HG02642 (cell line): Measurements from ENCODE around the gene KLHL3.

Source experiments
- ATAC-seq: cut with Tn5 transposase; IDR thresholded peaks from one replicate; pipeline ENCODE4 v1.9.1; 2021; ENCODE audit warnings: mild to moderate bottlenecking; ENCODE audit not compliant: unreplicated experiment, poor library complexity

The KLHL3 gene

DNA sequence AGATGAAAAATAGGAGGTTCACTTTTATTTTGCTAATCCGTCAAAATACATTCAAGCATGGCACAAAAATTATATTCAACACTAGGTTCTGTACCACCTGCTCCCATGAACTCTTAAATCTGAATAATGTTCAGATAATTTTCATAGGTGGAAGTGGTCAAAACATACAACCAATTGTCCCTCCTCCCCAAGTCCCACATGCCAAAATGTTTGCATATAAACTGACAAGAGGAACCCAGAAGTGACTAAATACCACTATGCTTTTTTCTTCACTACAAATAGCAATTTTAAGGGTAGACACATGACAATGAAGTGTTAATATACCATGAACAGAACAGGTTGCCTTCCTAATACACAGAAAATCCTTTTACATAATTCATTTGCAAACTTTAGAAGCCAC, 14.5 kb upstream of the KLHL3 start:
- ATAC-seq: no peak

DNA sequence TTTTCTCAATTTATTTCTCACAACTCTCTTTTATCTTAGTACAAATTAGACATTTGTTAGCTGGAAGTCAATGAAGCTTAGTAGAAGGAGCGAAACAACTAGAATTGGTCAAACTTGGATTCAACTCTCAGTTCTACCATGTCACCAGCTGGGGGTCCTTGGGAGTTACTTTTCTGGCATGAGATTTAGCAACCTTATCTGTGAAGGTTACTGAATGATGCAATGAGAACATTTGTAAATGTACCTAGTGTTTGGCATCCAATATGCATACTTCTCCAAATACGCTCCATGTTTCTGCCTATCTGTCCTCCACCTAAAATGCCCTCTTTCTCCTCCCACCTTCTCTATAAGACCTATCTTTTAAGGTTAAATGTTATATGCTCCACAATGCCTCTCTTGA, 12.0 kb upstream of the KLHL3 start:
- no peak for ATAC-seq

DNA sequence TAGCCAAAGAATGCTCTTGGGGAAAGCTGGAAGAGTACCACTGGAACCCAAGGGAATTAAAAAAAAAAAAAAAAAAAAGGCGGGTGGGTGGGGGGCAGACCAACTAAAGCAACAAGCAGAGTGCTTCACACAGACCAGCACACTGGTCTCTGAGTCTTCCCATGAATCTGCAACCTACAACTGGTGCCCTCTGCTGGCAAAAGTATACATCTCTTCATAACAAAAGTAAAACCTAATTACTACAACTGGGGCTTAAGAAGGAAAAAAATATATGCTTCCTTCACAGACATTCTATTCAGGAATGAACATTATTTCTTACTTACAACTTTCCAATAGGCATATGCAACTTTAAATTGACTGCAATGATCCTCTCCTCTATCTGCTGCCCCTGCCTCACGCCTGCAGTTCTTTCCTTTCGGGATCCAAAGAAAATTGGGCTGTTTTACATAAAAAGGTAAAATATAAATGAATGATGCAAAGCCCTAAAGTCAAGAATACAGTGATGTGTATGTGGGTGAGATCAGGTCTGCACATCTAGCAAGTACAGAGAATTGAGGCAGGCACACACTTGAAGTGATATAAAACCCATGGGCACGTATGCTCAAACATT, 7.2 kb upstream of the KLHL3 start:
- ATAC-seq: peak; percentile 66

DNA sequence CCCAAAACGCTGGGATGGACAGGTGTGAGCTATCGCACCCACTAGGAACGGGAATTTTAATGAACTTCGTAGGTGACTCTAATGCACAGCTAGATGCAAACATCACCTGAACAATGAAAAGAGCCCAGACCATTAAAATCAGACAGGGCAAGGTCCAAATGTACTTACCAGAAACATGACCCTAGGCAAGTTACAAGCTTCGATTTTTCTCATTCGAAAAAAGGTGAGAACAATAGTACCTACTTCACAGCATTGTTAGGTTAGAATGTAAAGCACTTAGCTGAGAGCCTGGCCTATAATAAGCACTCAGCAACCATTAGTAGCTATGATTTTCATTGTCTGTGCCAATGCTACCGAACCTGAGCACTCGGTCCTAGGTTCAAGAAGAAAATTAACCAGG, 5.8 kb upstream of the KLHL3 start:
- no peak for ATAC-seq

DNA sequence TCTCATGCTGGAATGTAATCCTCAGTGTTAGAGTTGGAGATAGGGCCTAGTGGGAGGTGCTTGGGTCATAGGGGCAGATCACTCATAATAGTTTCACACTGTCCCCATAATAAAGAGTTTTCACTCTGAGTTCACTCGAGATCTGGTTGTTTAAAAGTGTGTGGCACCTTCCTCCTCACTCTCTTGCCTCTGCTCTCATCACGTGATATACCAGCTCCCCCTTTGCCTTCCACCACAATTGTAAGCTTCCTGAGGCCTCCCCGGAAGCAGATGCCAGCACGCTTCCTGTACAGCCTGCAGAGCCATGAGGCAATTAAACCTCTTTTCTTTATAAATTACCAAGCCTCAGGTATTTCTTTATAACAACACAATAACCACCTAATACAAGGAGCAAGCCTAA, 3.8 kb upstream of the KLHL3 start:
- no peak for ATAC-seq

DNA sequence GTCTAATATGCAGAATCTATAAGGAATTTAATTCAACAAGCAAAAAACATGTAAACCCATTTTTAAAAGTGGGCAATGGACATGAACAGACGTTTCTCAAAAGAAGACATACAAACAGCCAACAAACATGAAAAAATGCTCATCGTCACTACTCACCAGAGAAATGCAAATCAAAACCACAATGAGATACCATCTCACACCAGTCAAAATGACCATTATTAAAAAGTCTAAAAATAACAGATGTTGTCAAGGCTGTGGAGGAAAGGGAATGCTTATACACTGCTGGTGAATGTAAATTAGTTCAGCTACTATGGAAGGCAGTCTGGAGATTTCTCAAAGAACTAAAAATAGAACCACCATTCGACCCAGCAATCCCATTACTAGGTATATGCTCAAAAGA, 3.1 kb upstream of the KLHL3 start:
- ATAC-seq: no peak

DNA sequence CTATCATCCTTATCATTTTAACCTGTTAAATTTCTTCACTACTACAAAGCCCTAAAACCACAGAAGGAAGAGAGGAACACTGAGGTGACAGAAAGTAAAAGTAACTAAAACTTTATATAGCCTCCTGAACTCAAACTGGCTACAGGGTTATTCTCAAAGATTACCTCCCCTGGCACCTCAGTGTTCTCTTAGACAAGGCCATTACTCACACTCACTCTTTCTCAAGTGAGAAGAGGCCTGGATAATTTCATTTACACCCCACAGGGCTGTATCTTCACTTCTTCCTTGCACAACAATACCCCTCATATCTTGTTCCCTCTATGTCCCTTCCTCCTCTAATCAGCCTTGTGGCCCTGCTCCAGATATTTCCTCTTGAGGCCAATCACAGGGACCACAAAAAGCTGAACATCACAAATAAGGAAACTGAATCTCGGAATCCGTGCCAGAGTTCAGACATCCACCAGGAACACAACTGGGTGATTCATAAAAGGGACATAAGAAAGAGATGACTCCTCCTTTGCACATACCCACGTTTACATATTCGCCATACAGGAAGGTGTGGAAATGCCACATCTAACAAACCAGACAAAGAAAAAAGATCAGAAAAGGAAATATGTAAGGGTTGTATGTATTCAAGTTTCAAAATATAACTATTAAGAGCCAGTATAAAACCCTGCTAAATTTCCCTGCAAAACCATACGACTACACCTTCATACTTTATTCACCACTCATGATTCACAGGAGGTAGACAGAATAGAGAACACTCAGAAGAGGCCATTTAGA, 1.7 kb upstream of the KLHL3 start:
- no peak for ATAC-seq

DNA sequence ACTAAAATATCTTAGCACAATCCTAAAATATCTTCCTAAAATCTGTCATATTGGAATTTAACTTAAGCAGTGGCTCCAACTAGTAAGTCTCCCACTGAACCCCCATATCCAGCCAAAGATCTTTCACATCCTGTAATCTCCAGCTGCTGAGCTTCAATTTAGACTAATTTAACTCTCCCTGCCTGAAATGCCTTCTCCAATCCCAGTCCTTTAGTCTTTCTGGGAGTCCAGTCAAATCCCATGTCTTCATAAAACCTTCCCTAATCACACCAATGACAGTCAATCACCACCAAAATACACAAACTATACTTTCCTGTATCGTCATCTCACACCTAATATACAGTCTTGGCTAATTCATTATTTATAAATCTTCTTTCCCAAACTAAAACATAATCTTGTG, 607 bp upstream of the KLHL3 start:
- no peak for ATAC-seq

DNA sequence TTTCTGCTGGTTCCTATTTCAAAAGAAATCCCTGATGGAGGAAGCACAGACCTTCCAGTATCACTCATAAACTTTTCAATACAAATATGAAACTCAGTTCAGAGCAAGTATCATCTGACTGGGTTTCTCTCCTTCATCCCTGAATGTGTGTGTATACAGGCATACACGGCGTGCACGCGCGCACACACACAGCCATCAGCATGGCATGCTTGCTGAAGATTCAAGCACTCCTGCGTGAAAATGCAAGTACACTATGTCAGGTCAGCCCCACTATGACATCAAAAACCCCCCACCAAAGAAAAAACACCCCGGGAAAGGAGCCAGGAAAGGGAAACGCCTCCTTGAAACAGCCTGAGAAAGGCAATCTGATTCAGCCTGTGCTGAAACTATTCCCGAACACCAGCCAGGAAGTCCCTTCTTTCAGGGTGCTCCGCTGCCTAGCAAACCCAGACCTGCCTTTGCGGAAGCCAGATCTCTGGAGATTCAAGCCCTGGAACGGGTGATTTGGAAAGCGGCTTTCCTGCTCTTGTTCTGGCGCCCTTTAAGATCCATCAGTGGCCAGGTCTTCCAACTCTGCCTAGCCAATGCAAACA, 831 bp downstream of the KLHL3 start:
- peak; percentile 31 for ATAC-seq

DNA sequence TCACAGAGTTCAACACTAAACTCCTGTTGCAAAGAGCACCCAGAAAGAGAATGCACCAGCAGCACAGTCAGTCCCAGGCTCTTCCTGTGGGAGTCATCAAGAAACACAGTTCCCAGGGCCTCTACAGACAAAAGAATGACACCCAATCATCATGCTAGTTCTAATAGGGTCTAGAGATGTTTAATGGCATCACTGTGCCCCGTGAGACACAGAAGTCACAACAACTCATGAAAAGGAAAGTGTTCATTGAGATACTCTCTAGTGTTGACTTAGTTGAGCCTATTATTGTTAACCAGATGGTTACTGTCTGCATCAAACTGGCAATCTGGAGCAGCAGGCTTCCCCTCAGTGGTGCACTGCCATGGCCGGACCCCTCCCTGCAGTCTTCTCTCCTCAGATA, 1.6 kb downstream of the KLHL3 start:
- ATAC-seq: no peak

DNA sequence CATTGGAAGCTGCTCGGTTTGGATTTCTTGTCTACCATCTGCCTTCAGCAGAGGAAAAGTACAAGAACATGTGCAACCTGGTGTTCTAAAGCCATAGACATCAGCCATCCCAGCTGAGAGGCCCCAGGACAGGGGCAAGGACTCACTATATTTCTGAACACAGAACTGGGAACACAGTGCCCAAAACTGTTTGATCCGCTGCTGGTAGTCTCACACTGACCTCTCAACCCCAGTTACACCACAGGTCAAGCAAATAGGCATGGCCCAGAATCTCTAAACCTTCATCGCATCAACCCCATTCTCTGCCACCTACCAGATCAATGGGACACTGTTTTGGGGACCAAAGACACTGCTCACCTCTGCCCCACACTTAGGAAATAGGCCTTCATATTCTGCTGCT, 2.0 kb downstream of the KLHL3 start:
- no peak for ATAC-seq

DNA sequence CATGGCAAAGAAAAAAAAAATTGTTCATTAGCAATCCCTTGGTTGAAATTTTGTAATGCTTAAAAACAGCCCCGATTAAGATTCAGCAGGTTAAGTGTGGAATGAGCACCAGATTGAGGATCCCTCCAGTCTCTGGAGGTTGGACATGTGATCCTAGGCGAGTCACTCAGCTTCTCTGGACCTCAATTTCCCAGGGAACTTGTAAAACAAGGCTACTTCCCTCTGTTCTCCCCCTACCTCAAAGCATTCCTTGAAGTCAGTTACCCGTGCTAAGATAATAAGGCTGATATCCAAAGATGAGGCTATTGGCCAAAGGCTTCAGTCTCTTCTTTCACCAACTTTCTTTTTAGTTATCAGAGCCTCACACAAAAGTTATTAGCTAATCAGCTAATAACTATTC, 2.9 kb downstream of the KLHL3 start:
- ATAC-seq: no peak

DNA sequence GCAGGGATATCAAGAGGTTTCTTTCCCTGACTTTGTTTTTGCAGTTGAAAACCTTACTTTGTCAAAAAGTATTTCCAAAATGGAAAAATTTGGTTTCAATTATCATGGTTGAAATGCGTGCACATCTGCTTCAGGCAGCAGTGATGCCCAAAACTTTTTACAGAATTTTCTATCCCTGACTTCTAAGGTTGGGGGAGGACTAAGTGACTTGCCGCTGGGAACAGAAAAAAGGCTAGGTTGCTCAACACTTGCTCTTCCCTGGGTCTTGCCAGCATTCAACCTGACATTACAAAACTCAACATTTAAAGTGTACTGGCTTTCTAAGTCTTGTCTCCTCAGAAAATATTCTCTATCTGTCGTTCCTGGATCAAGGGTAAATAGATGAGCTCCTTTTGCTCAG, 4.7 kb downstream of the KLHL3 start:
- no peak for ATAC-seq

DNA sequence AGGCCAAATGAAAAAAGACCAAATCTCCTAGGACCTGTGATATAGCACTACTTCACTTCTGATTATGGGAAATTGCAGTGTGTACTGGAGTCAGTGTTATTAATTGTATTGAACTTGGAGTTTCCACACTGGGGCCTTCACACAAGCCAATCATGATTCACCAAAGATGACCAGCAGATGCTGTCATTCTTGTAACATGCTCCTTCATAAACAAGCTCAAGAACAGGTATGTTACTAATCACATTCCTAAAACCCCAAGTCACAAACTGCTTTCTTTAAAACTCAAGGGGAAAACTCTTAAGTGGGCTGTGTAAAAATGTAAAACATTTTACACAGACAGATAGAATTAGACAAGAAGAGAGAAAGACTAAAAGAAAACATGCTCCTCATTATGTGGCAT, 5.6 kb downstream of the KLHL3 start:
- ATAC-seq: no peak

DNA sequence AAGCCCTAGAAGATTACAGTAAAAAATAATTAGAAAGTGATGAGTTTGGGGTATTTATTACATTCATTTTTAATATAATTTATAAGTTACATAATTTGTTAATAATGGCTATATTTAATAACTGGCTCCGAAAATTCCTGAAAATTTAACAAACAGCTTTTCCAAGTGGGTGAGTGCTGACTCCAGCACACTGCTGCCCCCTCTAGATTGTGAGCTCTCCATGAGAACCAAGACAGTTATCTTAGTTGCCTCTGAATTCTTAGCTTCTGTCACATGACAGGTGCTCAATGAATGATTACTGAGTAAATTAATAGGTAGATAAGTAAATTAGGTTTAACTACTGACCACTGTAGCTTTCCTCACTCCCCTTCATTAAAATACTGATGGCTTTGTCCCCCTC, 7.8 kb downstream of the KLHL3 start:
- ATAC-seq: no peak

DNA sequence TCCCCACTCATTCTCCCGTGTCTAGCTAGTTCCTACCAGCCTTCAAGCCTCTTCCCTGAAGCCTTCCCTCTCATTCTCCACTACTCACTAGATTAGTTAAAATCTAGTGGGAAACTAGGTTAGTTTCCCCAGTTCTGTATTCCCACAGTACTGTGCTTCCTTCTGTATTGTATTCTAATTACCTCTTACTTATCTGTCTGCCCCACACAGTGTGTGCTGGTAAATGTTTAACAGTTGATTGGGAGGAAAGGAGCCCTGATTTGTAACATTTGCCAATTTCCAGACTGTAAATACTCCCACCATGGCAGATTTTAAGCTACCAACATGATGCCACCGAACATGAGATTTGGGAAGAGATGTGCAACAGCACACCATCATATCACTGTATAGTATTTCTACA, 8.3 kb downstream of the KLHL3 start:
- ATAC-seq: no peak

DNA sequence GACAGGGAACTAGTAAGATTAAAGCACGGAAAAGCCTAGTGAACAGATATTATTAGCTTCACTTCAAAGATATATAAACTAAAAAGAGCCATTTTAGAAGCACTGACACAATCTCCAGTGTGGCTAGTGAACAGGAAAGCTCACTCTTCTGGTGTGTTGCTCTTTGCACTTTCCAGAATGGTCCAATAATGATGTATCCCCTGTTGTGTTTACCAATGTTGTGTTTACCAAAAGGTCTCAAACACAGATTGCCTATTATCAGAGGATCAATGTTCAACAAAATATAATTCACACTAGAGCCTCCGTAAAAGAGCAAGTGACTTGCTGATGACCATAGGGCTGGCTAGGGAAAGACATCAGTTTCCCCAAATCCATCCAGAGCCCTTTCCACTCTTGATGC, 11.6 kb downstream of the KLHL3 start:
- ATAC-seq: no peak

DNA sequence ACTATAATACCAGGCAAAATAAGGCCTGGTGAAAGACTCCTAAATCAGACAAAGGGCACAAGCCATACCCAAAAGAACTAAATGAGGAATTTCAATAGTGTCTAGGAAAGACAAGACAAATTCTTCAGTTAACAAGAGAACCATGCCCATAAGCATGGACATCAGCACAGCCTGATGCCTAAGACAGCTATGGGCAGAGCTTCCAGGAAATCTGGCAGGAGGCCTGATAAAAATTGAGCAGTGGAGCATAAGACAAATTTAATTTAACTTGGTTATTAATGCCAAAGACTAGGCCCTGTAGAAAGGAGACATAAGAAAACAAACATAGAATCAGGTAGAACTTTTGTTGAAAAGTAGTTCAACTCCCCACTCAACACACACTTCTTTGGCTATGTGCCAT, 17.3 kb downstream of the KLHL3 start:
- no peak for ATAC-seq

DNA sequence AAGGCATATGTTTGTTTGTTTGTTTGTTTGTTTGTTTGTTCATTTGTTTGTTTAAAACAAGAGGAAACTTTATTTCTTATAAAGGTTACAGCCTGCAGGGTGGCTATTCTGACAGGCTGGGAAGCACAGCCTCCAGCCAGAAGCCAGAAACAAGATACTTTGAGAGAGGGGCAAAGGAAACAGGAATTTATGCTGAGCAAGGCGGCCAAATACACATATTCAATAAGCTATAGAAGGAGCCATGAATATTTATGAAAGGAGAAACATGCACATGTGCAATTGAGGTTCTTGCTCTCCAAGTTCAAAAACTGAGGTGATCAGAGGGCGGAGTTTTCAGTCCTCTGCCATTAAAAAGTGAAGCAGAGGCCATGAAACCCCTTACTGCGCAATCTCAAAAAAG, 19.6 kb downstream of the KLHL3 start:
- ATAC-seq: no peak

DNA sequence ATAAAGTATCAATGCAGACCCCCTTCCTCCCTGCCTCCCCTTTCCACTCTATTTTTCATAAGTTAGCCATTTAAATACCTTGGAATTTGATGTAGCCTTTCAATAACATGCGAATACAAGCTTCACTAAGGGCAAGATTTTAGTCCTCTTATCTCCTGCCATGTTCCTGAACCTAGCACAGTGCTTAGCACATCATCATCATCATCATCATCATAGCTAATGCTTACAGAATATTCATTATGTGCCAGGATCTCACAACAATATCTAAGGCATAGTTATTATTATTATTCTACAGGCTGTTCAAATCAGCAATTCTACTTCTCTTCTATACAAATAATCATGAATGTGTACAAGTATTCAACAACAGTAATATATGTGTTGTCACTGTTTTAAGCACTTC, 20.4 kb downstream of the KLHL3 start:
- no peak for ATAC-seq

DNA sequence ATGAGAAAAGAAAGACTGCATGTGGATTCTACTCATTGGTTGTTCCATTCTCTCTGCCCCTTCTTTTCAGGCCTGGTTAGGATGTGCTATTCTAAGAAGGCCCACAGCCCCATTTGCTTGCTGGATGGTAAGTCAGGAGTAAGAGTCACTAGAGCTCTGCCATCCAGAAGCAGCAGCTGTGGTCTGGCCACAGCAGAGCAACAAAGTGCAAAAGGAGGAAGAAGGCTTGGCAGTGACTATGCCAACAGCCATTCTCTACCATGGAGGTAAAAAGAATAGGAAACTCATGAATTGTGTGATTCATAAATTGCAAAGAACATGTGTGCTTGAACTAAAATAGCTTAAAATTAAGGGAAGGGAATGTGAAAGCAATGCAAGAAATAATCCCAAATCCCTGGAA, 20.9 kb downstream of the KLHL3 start:
- ATAC-seq: no peak

DNA sequence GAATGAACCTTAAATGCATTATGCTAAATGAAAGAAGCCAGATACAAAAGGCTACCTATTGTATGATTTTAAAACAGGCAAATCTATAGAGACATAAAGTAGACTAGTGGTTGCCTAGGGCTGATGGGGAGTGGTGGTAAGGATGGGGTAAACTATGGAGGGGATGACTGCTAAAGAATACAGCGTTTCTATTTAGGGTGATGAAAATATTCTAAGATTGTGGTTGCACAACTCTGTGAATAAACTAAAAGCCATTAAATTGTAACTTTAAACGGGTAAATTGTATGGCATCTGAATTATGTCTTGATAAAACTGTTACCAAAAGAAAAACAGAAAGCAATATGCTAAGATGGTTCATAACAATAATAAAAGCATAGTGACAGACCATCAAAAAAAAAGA, 21.4 kb downstream of the KLHL3 start:
- no peak for ATAC-seq
